ENCODE results near the gene ABHD5. TPM values are rescaled to one million over a fixed set of nuclear protein-coding genes. Genes with fewer than 3 reads are reported as not detected.

ABHD5 gene
- total RNA-seq, 1 donor: 22.7 TPM

- Histone ChIP-seq H3K4me1 (ENCODE audit: insufficient read depth, low read length) (no peaks in the 10 kb centered on the region), H3K9me3 (ENCODE audit: low read depth, low read length) (no peaks in the 10 kb centered on the region), H3K4me3 (ENCODE audit: low read length) (no peak overlapping the region), H3K27me3 (ENCODE audit: insufficient read depth, low read length) (no peaks in the 10 kb centered on the region)
These were observed 35.8 kb downstream of the ABHD5 start for GRCh38 chr3:43726521-43726920.

GRCh38 chr3:43727930-43728329 is 37.2 kb downstream of the ABHD5 start:
- Histone ChIP-seq H3K4me3 (ENCODE audit: low read length) (no peak overlapping the region), H3K4me1 (ENCODE audit: insufficient read depth, low read length) (no peaks in the 10 kb centered on the region), H3K9me3 (ENCODE audit: low read depth, low read length) (no peaks in the 10 kb centered on the region), H3K27me3 (ENCODE audit: insufficient read depth, low read length) (no peaks in the 10 kb centered on the region)

- Histone ChIP-seq H3K9me3 (ENCODE audit: low read depth, low read length) (no peaks in the 10 kb centered on the region), H3K4me1 (ENCODE audit: insufficient read depth, low read length) (no peaks in the 10 kb centered on the region), H3K4me3 (ENCODE audit: low read length) (no peak overlapping the region), H3K27me3 (ENCODE audit: insufficient read depth, low read length) (no peaks in the 10 kb centered on the region)
These were observed 37.7 kb downstream of the ABHD5 start for GRCh38 chr3:43728476-43728875.

- Histone ChIP-seq H3K9me3 (ENCODE audit: low read depth, low read length) (no peaks in the 10 kb centered on the region), H3K4me3 (ENCODE audit: low read length) (no peak overlapping the region), H3K27me3 (ENCODE audit: insufficient read depth, low read length) (no peaks in the 10 kb centered on the region), H3K4me1 (ENCODE audit: insufficient read depth, low read length) (no peaks in the 10 kb centered on the region)
These were observed 38.2 kb downstream of the ABHD5 start for GRCh38 chr3:43728947-43729346.

GRCh38 chr3:43729707-43730414 is 39.1 kb downstream of the ABHD5 start:
- no peaks in the 10 kb centered on the region for H3K27me3 ChIP-seq (ENCODE audit: insufficient read depth, low read length)
- H3K9me3 ChIP-seq (ENCODE audit: low read depth, low read length): no peaks in the 10 kb centered on the region
- no peak overlapping the region for H3K4me3 ChIP-seq (ENCODE audit: low read length)
- H3K4me1 ChIP-seq (ENCODE audit: insufficient read depth, low read length): no peaks in the 10 kb centered on the region

GRCh38 chr3:43732747-43733425 is 42.1 kb downstream of the ABHD5 start:
- Histone ChIP-seq H3K4me3 (ENCODE audit: low read length) (no peak overlapping the region), H3K27me3 (ENCODE audit: insufficient read depth, low read length) (no peaks in the 10 kb centered on the region), H3K4me1 (ENCODE audit: insufficient read depth, low read length) (no peaks in the 10 kb centered on the region), H3K9me3 (ENCODE audit: low read depth, low read length) (no peaks in the 10 kb centered on the region)

- Histone ChIP-seq H3K4me1 (ENCODE audit: insufficient read depth, low read length) (no peaks in the 10 kb centered on the region), H3K27me3 (ENCODE audit: insufficient read depth, low read length) (no peaks in the 10 kb centered on the region), H3K4me3 (ENCODE audit: low read length) (no peak overlapping the region), H3K9me3 (ENCODE audit: low read depth, low read length) (no peaks in the 10 kb centered on the region)
These were observed 43.0 kb downstream of the ABHD5 start for GRCh38 chr3:43733459-43734384.

GRCh38 chr3:43734685-43735084 is 43.9 kb downstream of the ABHD5 start:
- Histone ChIP-seq H3K4me1 (ENCODE audit: insufficient read depth, low read length) (no peaks in the 10 kb centered on the region), H3K27me3 (ENCODE audit: insufficient read depth, low read length) (no peaks in the 10 kb centered on the region)

GRCh38 chr3:43735618-43736017 is 44.9 kb downstream of the ABHD5 start:
- H3K9me3 ChIP-seq (ENCODE audit: low read depth, low read length): no peaks in the 10 kb centered on the region
- H3K4me3 ChIP-seq (ENCODE audit: low read length): no peak overlapping the region
- no peaks in the 10 kb centered on the region for H3K4me1 ChIP-seq (ENCODE audit: insufficient read depth, low read length)
- H3K27me3 ChIP-seq (ENCODE audit: insufficient read depth, low read length): no peaks in the 10 kb centered on the region

More at GRCh38 chr3:43734685-43735084, 43.9 kb downstream of the ABHD5 start:
- Histone ChIP-seq H3K4me3 (ENCODE audit: low read length) (no peak overlapping the region), H3K9me3 (ENCODE audit: low read depth, low read length) (no peaks in the 10 kb centered on the region)

- Histone ChIP-seq H3K27me3 (ENCODE audit: insufficient read depth, low read length) (no peaks in the 10 kb centered on the region), H3K4me3 (ENCODE audit: low read length) (no peak overlapping the region), H3K4me1 (ENCODE audit: insufficient read depth, low read length) (no peaks in the 10 kb centered on the region), H3K9me3 (ENCODE audit: low read depth, low read length) (no peaks in the 10 kb centered on the region)
These were observed 46.1 kb downstream of the ABHD5 start for GRCh38 chr3:43736558-43737440.

- Histone ChIP-seq H3K4me3 (ENCODE audit: low read length) (no peak overlapping the region), H3K4me1 (ENCODE audit: insufficient read depth, low read length) (no peaks in the 10 kb centered on the region), H3K9me3 (ENCODE audit: low read depth, low read length) (no peaks in the 10 kb centered on the region), H3K27me3 (ENCODE audit: insufficient read depth, low read length) (no peaks in the 10 kb centered on the region)
These were observed 47.6 kb downstream of the ABHD5 start for GRCh38 chr3:43738305-43738704.

- Histone ChIP-seq H3K4me1 (ENCODE audit: insufficient read depth, low read length) (no peaks in the 10 kb centered on the region), H3K4me3 (ENCODE audit: low read length) (no peak overlapping the region), H3K9me3 (ENCODE audit: low read depth, low read length) (no peaks in the 10 kb centered on the region), H3K27me3 (ENCODE audit: insufficient read depth, low read length) (no peaks in the 10 kb centered on the region)
These were observed 52.2 kb downstream of the ABHD5 start for GRCh38 chr3:43742920-43743319.

GRCh38 chr3:43747641-43748040 is 56.9 kb downstream of the ABHD5 start:
- Histone ChIP-seq H3K27me3 (ENCODE audit: insufficient read depth, low read length) (no peaks in the 10 kb centered on the region), H3K4me1 (ENCODE audit: insufficient read depth, low read length) (no peaks in the 10 kb centered on the region), H3K4me3 (ENCODE audit: low read length) (no peak overlapping the region), H3K9me3 (ENCODE audit: low read depth, low read length) (no peaks in the 10 kb centered on the region)

GRCh38 chr3:43748179-43748578 is 57.4 kb downstream of the ABHD5 start:
- H3K4me3 ChIP-seq (ENCODE audit: low read length): no peak overlapping the region
- no peaks in the 10 kb centered on the region for H3K27me3 ChIP-seq (ENCODE audit: insufficient read depth, low read length)
- no peaks in the 10 kb centered on the region for H3K9me3 ChIP-seq (ENCODE audit: low read depth, low read length)
- H3K4me1 ChIP-seq (ENCODE audit: insufficient read depth, low read length): no peaks in the 10 kb centered on the region

Measured in mononuclear cell (primary cell).